Measurements from ENCODE around the gene MAF.

MAF gene

DNA sequence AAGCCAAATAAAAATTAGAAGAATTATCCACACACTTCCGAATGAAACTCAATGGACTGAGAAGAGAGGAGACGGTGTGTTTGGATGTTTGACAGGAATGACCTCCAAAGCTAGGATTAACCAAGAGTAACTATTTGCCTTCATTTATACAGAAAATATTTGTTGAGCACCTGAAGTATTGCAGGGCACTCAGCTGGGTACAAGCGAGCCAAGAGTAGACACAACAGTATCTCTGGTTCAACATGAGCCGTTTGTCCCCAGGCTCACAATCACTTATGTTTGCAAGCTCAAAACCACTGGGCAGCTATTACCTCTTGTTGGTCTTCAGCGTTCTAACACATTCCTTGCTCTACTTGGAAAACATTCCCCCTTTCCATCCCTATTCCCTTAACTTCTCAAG lies 38.8 kb downstream of the MAF start:
- no peak for TF ChIP-seq CTCF (conservative IDR thresholded peaks at IDR 0.05)
- TF ChIP-seq ZFX (IDR thresholded peaks at IDR 0.05) = no peak
- no peak overlapping the region for H3K27ac ChIP-seq

DNA sequence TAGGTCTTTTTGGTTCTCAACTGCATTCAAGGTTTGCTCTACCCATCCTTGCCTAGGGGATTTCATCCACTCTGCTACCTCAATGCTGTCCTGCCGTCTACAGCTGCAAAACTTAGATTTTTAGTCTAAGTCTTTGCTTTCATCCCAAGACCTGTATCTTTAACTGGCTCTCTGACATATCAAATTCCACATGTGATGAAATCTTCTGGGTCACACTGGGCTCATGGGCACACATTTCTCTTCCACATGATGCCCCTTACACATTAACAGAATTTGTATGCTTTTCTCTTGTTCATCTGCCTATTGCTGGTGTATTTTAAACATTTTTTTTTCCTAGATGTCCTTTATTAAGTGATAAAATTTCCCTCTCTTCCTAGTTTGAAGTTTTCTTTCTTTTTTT lies 39.6 kb downstream of the MAF start:
- TF ChIP-seq CTCF (conservative IDR thresholded peaks at IDR 0.05) (no peak), ZFX (IDR thresholded peaks at IDR 0.05) (no peak)
- no peak overlapping the region for H3K27ac ChIP-seq

DNA sequence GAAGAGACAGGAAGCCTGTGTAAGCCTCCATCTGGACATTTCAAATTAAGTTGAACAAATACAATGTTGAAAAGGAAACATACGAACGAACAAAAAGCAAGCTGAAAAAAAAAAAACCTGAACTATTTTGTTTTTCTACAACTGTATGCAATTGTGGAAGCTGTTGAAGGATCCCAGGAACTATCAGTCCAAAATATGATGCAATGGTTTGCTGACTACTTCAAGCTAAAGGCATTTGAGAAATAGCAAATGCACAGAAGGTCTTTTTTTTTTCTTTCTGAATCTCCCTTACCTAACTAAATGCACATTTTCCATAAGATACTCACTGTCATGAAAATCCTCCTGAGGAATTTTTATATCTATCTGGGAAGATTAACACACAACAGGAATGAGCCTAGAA lies 40.2 kb downstream of the MAF start:
- H3K27ac ChIP-seq = no peak overlapping the region
- TF ChIP-seq ZFX (IDR thresholded peaks at IDR 0.05) (no peak), CTCF (conservative IDR thresholded peaks at IDR 0.05) (no peak)

DNA sequence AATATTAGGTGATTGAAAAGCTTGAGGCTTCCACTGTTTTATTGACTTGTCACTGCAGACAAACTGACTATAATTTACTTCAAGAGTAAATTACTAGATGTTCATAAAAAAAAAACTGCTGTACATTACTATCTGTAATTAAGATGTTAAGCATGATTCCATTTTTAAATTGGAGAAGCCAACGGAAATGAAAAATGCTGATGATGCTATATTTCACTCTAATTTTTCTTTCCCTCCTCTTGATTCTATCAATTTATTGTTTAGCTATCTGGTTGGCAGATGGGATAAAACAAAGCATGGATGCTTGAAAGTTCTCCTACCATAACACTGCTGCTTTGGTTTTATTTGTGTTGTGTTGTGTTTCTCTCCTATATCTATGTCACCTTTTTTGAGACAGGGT lies 41.0 kb downstream of the MAF start:
- no peak overlapping the region for H3K27ac ChIP-seq

GRCh38 chr16:79557421-79557820 lies 43.1 kb downstream of the MAF start:
- TF ChIP-seq ZFX (IDR thresholded peaks at IDR 0.05) (no peak), CTCF (conservative IDR thresholded peaks at IDR 0.05) (no peak)
- H3K27ac ChIP-seq = no peak overlapping the region

More for the DNA sequence above, 41.0 kb downstream of the MAF start:
- TF ChIP-seq CTCF (conservative IDR thresholded peaks at IDR 0.05) (no peak), ZFX (IDR thresholded peaks at IDR 0.05) (no peak)

GRCh38 chr16:79554912-79555311 lies 45.6 kb downstream of the MAF start:
- no peak overlapping the region for H3K27ac ChIP-seq
- no peak for TF ChIP-seq CTCF (conservative IDR thresholded peaks at IDR 0.05)
- no peak for TF ChIP-seq ZFX (IDR thresholded peaks at IDR 0.05)

- TF ChIP-seq CTCF (conservative IDR thresholded peaks at IDR 0.05) (no peak), ZFX (IDR thresholded peaks at IDR 0.05) (no peak)
Observed at GRCh38 chr16:79550373-79550772, 50.2 kb downstream of the MAF start.

More at GRCh38 chr16:79550373-79550772, 50.2 kb downstream of the MAF start:
- H3K27ac ChIP-seq = no peak overlapping the region
